HepG2 (cell line): ENCODE measurements around the gene SH3GL1. TPM values are rescaled to one million over a fixed set of nuclear protein-coding genes. Genes with fewer than 3 reads are reported as not detected.

ENCODE experiments used
- AKAP8 ChIP-seq: sonication (generic); formaldehyde crosslinking; IDR thresholded peaks from 2 replicates; pipeline ENCODE4 v1.5.1; 2020; ENCODE audit warnings: mild to moderate bottlenecking, missing genetic modification reagents
- ASH2L ChIP-seq: fragments of 300-600, 200-600 bp; sonication (generic); IDR thresholded peaks from 2 replicates; pipeline ENCODE4 v1.7.0; 2017; ENCODE audit warnings: low read depth, mild to moderate bottlenecking, moderate library complexity, mixed read lengths, low read length; ENCODE audit not compliant: insufficient read length
- ATF7-NPFF ChIP-seq: sonication (generic); formaldehyde crosslinking; IDR thresholded peaks from 2 replicates; pipeline ENCODE4 v1.8.1; 2023; ENCODE audit warnings: mild to moderate bottlenecking, low read depth, missing genetic modification reagents, moderate library complexity
- DPF2 ChIP-seq: sonication (generic); formaldehyde crosslinking; IDR thresholded peaks from 2 replicates; pipeline ENCODE4 v1.4.0; 2020; ENCODE audit warnings: mild to moderate bottlenecking, low read depth, missing genetic modification reagents, borderline replicate concordance
- GRHL1 ChIP-seq: sonication (generic); formaldehyde crosslinking; conservative IDR thresholded peaks from 2 replicates; pipeline ENCODE4 v1.8.0; 2022; ENCODE audit warnings: missing genetic modification reagents
- JARID2 ChIP-seq: sonication (generic); formaldehyde crosslinking; IDR thresholded peaks from 2 replicates; pipeline ENCODE4 v1.8.1; 2023; ENCODE audit warnings: missing genetic modification reagents, inconsistent platforms; ENCODE audit not compliant: insufficient replicate concordance
- KAT8 ChIP-seq: IDR thresholded peaks from 2 replicates; pipeline ENCODE4 v1.6.1; 2016; ENCODE audit warnings: missing genetic modification reagents, missing compliant biosample characterization
- MED13 ChIP-seq: sonication (generic); formaldehyde crosslinking; IDR thresholded peaks from 2 replicates; pipeline ENCODE4 v1.5.0; 2020; ENCODE audit warnings: missing genetic modification reagents
- NCOR1 ChIP-seq: fragments of 200-600 bp; sonication (generic); IDR thresholded peaks from 2 replicates; pipeline ENCODE4 v1.7.0; 2017; ENCODE audit warnings: antibody characterized with exemption, low read length, borderline replicate concordance
- PHF21A ChIP-seq: sonication (generic); formaldehyde crosslinking; IDR thresholded peaks from 2 replicates; pipeline ENCODE4 v1.5.0; 2020; ENCODE audit warnings: mild to moderate bottlenecking, missing genetic modification reagents
- RARA ChIP-seq: IDR thresholded peaks from 2 replicates; pipeline ENCODE4 v1.6.1; 2016; ENCODE audit warnings: missing genetic modification reagents, missing compliant biosample characterization
- SIX1 ChIP-seq: sonication (generic); formaldehyde crosslinking; IDR thresholded peaks from 2 replicates; pipeline ENCODE4 v1.4.0; 2020; ENCODE audit warnings: missing genetic modification reagents, borderline replicate concordance
- TEAD3 ChIP-seq: optimal IDR thresholded peaks from 2 replicates; pipeline ENCODE3; 2016; ENCODE audit warnings: borderline replicate concordance
- TRAFD1 ChIP-seq: sonication (generic); formaldehyde crosslinking; IDR thresholded peaks from 2 replicates; pipeline ENCODE4 v1.5.1; 2020; ENCODE audit warnings: missing genetic modification reagents, mild to moderate bottlenecking, borderline replicate concordance
- ZBTB21 ChIP-seq: sonication (generic); formaldehyde crosslinking; IDR thresholded peaks from 2 replicates; pipeline ENCODE4 v1.4.0; 2020; ENCODE audit warnings: missing genetic modification reagents
- ZBTB4 ChIP-seq: sonication (generic); formaldehyde crosslinking; IDR thresholded peaks from 2 replicates; pipeline ENCODE4 v1.4.0; 2020; ENCODE audit warnings: missing genetic modification reagents, mild to moderate bottlenecking, borderline replicate concordance
- ZMAT3 ChIP-seq: sonication (generic); formaldehyde crosslinking; conservative IDR thresholded peaks from 2 replicates; pipeline ENCODE4 v1.7.0; 2021; ENCODE audit warnings: missing genetic modification reagents
- ZNF235 ChIP-seq: sonication (generic); formaldehyde crosslinking; IDR thresholded peaks from 2 replicates; pipeline ENCODE4 v1.8.1; 2023; ENCODE audit warnings: mild to moderate bottlenecking, missing genetic modification reagents, borderline replicate concordance
- ZNF670 ChIP-seq: sonication (generic); formaldehyde crosslinking; IDR thresholded peaks from 2 replicates; pipeline ENCODE4 v1.8.0; 2022; ENCODE audit warnings: mild to moderate bottlenecking, missing genetic modification reagents, borderline replicate concordance
- ZNF782 ChIP-seq: sonication (generic); formaldehyde crosslinking; IDR thresholded peaks from 2 replicates; pipeline ENCODE4 v1.4.0; 2020; ENCODE audit warnings: missing genetic modification reagents, mild to moderate bottlenecking, borderline replicate concordance
- ZNF83 ChIP-seq: sonication (generic); formaldehyde crosslinking; IDR thresholded peaks from 2 replicates; pipeline ENCODE4 v1.4.0; 2020; ENCODE audit warnings: missing genetic modification reagents, mild to moderate bottlenecking, borderline replicate concordance
- polyA plus RNA-seq, 8 experiments: library from polyadenylated mRNA; depleted of rRNA in 3 of 8; stranded (reverse) in 7 of 8; unstranded in 1 of 8; fragments of >200 nt; fragmentation: Illumina TruSeq in 4 of 8; extraction: Trizol in 4 of 8; gene quantifications; 2 replicates each; pipeline versions ENCODE4 v1.2.1 to v1.2.3, GENCODE V29; 2011 to 2016; ENCODE audit warnings: low read depth in 4 of 8, missing spikeins in 1 of 8, mixed read lengths in 1 of 8; ENCODE audit not compliant: insufficient read depth in 1 of 8
- total RNA-seq, 5 experiments: library from RNA; depleted of rRNA; stranded (reverse); fragments of >200 nt; fragmentation: Illumina TruSeq; extraction: Trizol; gene quantifications; 2 replicates each; pipeline ENCODE4 v1.2.3, GENCODE V29; 2016; ENCODE audit warnings: low read depth in 1 of 5

SH3GL1 gene
- total and polyA plus RNA-seq, 2 of the 13 experiments (the other 11 are each of a cell fraction or from before 2014, with no cell fraction given): 33.0 to 45.1 TPM

- TF ChIP-seq SIX1 (CRISPR knock-in tag) (no peak), DPF2 (no peak), ZBTB21 (CRISPR knock-in tag) (peak; percentile 90), PHF21A (CRISPR knock-in tag) (no peak), ZNF235 (CRISPR knock-in tag) (0 out of 2 replicates have a peak, but pooled peaks have one; percentile 24), ZMAT3 (no peak), ZBTB4 (CRISPR knock-in tag) (no peak), KAT8 (peak; percentile 65), TRAFD1 (CRISPR knock-in tag) (no peak), NCOR1 (no peak), TEAD3 (peak; percentile 64), ZNF782 (CRISPR knock-in tag) (no peak), ATF7-NPFF (CRISPR knock-in tag) (peak; percentile 69; the same call in 1 of the 2 replicates), AKAP8 (CRISPR knock-in tag) (no peak), ZNF83 (CRISPR knock-in tag) (no peak), MED13 (CRISPR knock-in tag) (no peak), RARA (no peak), ASH2L (peak; percentile 63), ZNF670 (no peak), GRHL1 (CRISPR knock-in tag) (no peak), JARID2 (CRISPR knock-in tag) (no peak)
Observed at GRCh38 chr19:4402171-4403004, 2.0 kb upstream of the SH3GL1 start, which contains the start of gene CHAF1A (continued).
